CD14-positive monocyte (primary cell): Measurements from ENCODE around the gene HSPB2. TPM values are rescaled to one million over a fixed set of nuclear protein-coding genes. Genes with fewer than 3 reads are reported as not detected.

Experiments
- DNase-seq, 3 donors: peaks; one replicate each; pipeline ENCODE4 v3.0.0-alpha.2; 2011 to 2022
- H2AFZ ChIP-seq: 2 replicates; pipeline ENCODE4 v1.6.0; 2012; ENCODE audit warnings: mild to moderate bottlenecking, low read depth, low read length, inconsistent platforms; ENCODE audit not compliant: insufficient read depth, poor library complexity, severe bottlenecking
- H3K27ac ChIP-seq, 2 donors: 1 replicate in 1 of 2; 2 replicates in 1 of 2; pipeline ENCODE4 v1.5.1; 2012 to 2013; ENCODE audit warnings: low read length in 2 of 2, control low read depth in 1 of 2, inconsistent platforms in 1 of 2, low read depth in 1 of 2, mild to moderate bottlenecking in 1 of 2
- H3K27me3 ChIP-seq, 2 donors: one replicate each; pipeline versions ENCODE4 v1.6.0 to v1.6.1; 2011 to 2013; ENCODE audit warnings: low read length in 2 of 2; ENCODE audit not compliant: control insufficient read depth in 2 of 2, insufficient read depth in 2 of 2
- H3K36me3 ChIP-seq, 2 donors: replicated peaks in 1 of 2; 1 replicate in 1 of 2; 2 replicates in 1 of 2; pipeline versions ENCODE4 v1.5.1 to v1.6.1; 2012 to 2013; ENCODE audit warnings: low read length in 2 of 2, control low read depth in 1 of 2, inconsistent platforms in 1 of 2, mild to moderate bottlenecking in 1 of 2; ENCODE audit not compliant: insufficient read depth in 2 of 2, control insufficient read depth in 1 of 2
- H3K4me1 ChIP-seq, 2 donors: 1 replicate in 1 of 2; 2 replicates in 1 of 2; pipeline versions ENCODE4 v1.5.1 to v1.6.1; 2012 to 2013; ENCODE audit warnings: low read length in 2 of 2, control low read depth in 1 of 2, inconsistent platforms in 1 of 2, mild to moderate bottlenecking in 1 of 2, moderate library complexity in 1 of 2; ENCODE audit not compliant: insufficient read depth in 2 of 2, control insufficient read depth in 1 of 2
- H3K4me2 ChIP-seq: replicated peaks from 2 replicates; pipeline ENCODE3; 2012; ENCODE audit warnings: low read length, moderate library complexity, mild to moderate bottlenecking; ENCODE audit not compliant: poor library complexity, severe bottlenecking; ENCODE audit errors: extremely low read depth
- H3K4me3 ChIP-seq, 3 experiments: fragments of 200-600 bp in 1 of 3; sonication (generic) in 1 of 3; replicated peaks in 1 of 3; 1 replicate in 2 of 3; 2 replicates in 1 of 3; pipeline ENCODE4 v1.5.1; 2011 to 2013; ENCODE audit warnings: low read length in 3 of 3, mild to moderate bottlenecking in 3 of 3, control low read depth in 2 of 3, low read depth in 2 of 3, inconsistent platforms in 1 of 3, moderate library complexity in 1 of 3
- H3K79me2 ChIP-seq: 2 replicates; pipeline ENCODE4 v1.6.0; 2012; ENCODE audit warnings: mild to moderate bottlenecking, control low read depth, inconsistent platforms, low read length, moderate library complexity; ENCODE audit not compliant: insufficient read depth
- H3K9ac ChIP-seq: 2 replicates; pipeline ENCODE4 v1.6.0; 2017; ENCODE audit warnings: low read length, mild to moderate bottlenecking; ENCODE audit not compliant: insufficient read depth, poor library complexity, severe bottlenecking
- H3K9me3 ChIP-seq, 2 donors: replicated peaks in 1 of 2; 1 replicate in 1 of 2; 2 replicates in 1 of 2; pipeline versions ENCODE4 v1.5.1 to v1.6.1; 2012 to 2013; ENCODE audit warnings: low read length in 2 of 2, control low read depth in 1 of 2; ENCODE audit not compliant: control insufficient read depth in 1 of 2, insufficient read depth in 1 of 2
- H4K20me1 ChIP-seq: 2 replicates; pipeline ENCODE4 v1.6.0; 2012; ENCODE audit warnings: mild to moderate bottlenecking, low read length, control low read depth, moderate library complexity; ENCODE audit not compliant: insufficient read depth
- H3K27ac Mint-ChIP-seq, 7 donors: one replicate each; pipeline ENCODE4 v1.8.0; 2020; ENCODE audit warnings: mild to moderate bottlenecking in 7 of 7, mixed read lengths in 7 of 7, moderate library complexity in 6 of 7, inconsistent platforms in 2 of 7
- H3K27me3 Mint-ChIP-seq, 3 donors: one replicate each; pipeline ENCODE4 v1.8.0; 2021 to 2022; ENCODE audit warnings: low read depth in 3 of 3, mild to moderate bottlenecking in 3 of 3, mixed read lengths in 3 of 3, moderate library complexity in 3 of 3, inconsistent platforms in 1 of 3
- H3K36me3 Mint-ChIP-seq, 2 donors: one replicate each; pipeline ENCODE4 v1.8.0; 2020; ENCODE audit warnings: mixed read lengths in 2 of 2, inconsistent platforms in 1 of 2, mild to moderate bottlenecking in 1 of 2
- H3K4me1 Mint-ChIP-seq: one replicate; pipeline ENCODE4 v1.8.0; 2020; ENCODE audit warnings: mild to moderate bottlenecking, mixed read lengths
- H3K4me3 Mint-ChIP-seq, 2 donors: one replicate each; pipeline ENCODE4 v1.8.0; 2020; ENCODE audit warnings: mild to moderate bottlenecking in 2 of 2, mixed read lengths in 2 of 2, moderate library complexity in 1 of 2
- H3K9me3 Mint-ChIP-seq, 7 donors: one replicate each; pipeline ENCODE4 v1.8.0; 2020 to 2022; ENCODE audit warnings: mixed read lengths in 7 of 7, mild to moderate bottlenecking in 6 of 7, moderate library complexity in 6 of 7, inconsistent platforms in 2 of 7
- CTCF ChIP-seq: fragments of 200-600 bp; IDR thresholded peaks from one replicate; pipeline ENCODE4 v1.8.0; 2022; ENCODE audit warnings: antibody characterized with exemption, mild to moderate bottlenecking
- WGBS: methylation state at CpG from one replicate; pipeline ENCODE4 v1.1.5; 2013; ENCODE audit warnings: missing lambda C conversion rate; ENCODE audit not compliant: insufficient coverage; 5-methylcytosine and 5-hydroxymethylcytosine counted together
- intact Hi-C, 2 donors: fragments of 100-400 bp; cut with micrococcal nuclease; formaldehyde crosslinking; loops; one replicate each; pipeline versions ENCODE4 v1.15.0 to v1.15.1; 2023
- polyA plus RNA-seq, 3 donors: library from polyadenylated mRNA; depleted of rRNA in 1 of 3; unstranded in 2 of 3; stranded (reverse) in 1 of 3; fragments of 300-500 nt in 2 of 3; fragments of >200 nt in 1 of 3; fragmentation: Illumina TruSeq in 2 of 3; gene quantifications; 1 replicate in 2 of 3; 2 replicates in 1 of 3; pipeline ENCODE4 v1.2.3, GENCODE V29; 2012 to 2021

Gene HSPB2
- polyA plus RNA-seq, 3 donors: not detected

GRCh38 chr11:111908639-111909305, 3.8 kb upstream of the HSPB2 start:
- Mint-ChIP-seq H3K9me3 (peaks cover 8 to 15% (median 13%) of the 10 kb centered on the region in 7 donors), H3K27me3 (peaks cover 32 to 37% (median 35%) of the 10 kb centered on the region in 3 donors), H3K4me1 (peaks cover 3% of the 10 kb centered on the region), H3K36me3 (peaks cover 0 to 3% of the 10 kb centered on the region in 2 donors), H3K4me3 (no peak overlapping the region), H3K27ac (no peak overlapping the region)
- Histone ChIP-seq H3K4me2 (no peak overlapping the region), H2AFZ (no peak overlapping the region), H3K79me2 (no peaks in the 10 kb centered on the region), H4K20me1 (no peaks in the 10 kb centered on the region), H3K4me3 (no peak overlapping the region), H3K27ac (no peak overlapping the region), H3K9ac (no peak overlapping the region), H3K4me1 (no peaks in the 10 kb centered on the region), H3K27me3 (peaks cover 10 to 34% of the 10 kb centered on the region in 2 donors), H3K9me3 (peaks cover 4 to 11% of the 10 kb centered on the region in 2 donors), H3K36me3 (no peaks in the 10 kb centered on the region)
- DNase-seq: no peak
- WGBS: 94% methylated on average over 3 of the region's 5 CpGs
- TF ChIP-seq CTCF: no peak
- intact Hi-C loops: no loop called here

- Mint-ChIP-seq H3K27me3 (peaks cover 34 to 43% (median 37%) of the 10 kb centered on the region in 3 donors), H3K9me3 (peaks cover 8 to 13% (median 13%) of the 10 kb centered on the region in 7 donors), H3K27ac (no peak overlapping the region), H3K4me1 (peaks cover 3% of the 10 kb centered on the region), H3K36me3 (peaks cover 0 to 3% of the 10 kb centered on the region in 2 donors), H3K4me3 (no peak overlapping the region)
- no peak overlapping the region for H3K9ac ChIP-seq
- peaks cover 13 to 35% of the 10 kb centered on the region in 2 donors for H3K27me3 ChIP-seq
- H3K79me2 ChIP-seq: no peaks in the 10 kb centered on the region
- DNase-seq: no peak
- H3K9me3 ChIP-seq: peaks cover 4 to 10% of the 10 kb centered on the region in 2 donors
- no peak overlapping the region for H3K4me3 ChIP-seq
- WGBS: 100% methylated on average over 3 of the region's 5 CpGs
- intact Hi-C loops: no loop called here
- no peak for TF ChIP-seq CTCF
- H4K20me1 ChIP-seq: no peaks in the 10 kb centered on the region
- H2AFZ ChIP-seq: no peak overlapping the region
- no peaks in the 10 kb centered on the region for H3K4me1 ChIP-seq
- H3K27ac ChIP-seq: no peak overlapping the region
- no peaks in the 10 kb centered on the region for H3K36me3 ChIP-seq
- no peak overlapping the region for H3K4me2 ChIP-seq
Measured at GRCh38 chr11:111909378-111909777, 3.2 kb upstream of the HSPB2 start.
